LNCaP clone FGC (cell line): ENCODE data around the gene ATF5.

Source experiments
- DNase-seq: peaks from one replicate; pipeline ENCODE4 v3.0.0-alpha.2; 2011; ENCODE audit warnings: low read depth
- H3K4me3 ChIP-seq: 2 replicates; pipeline ENCODE4 v1.5.1; 2011; ENCODE audit warnings: mild to moderate bottlenecking, low read depth, low read length, control low read depth
- TF ChIP-seq, protein P1 (sequence below): IDR thresholded peaks from 2 replicates; pipeline ENCODE4 v1.5.1; 2012; ENCODE audit warnings: mild to moderate bottlenecking; ENCODE audit not compliant: control insufficient read depth, insufficient read depth; ENCODE audit errors: extremely low read depth

ATF5 gene, protein sequence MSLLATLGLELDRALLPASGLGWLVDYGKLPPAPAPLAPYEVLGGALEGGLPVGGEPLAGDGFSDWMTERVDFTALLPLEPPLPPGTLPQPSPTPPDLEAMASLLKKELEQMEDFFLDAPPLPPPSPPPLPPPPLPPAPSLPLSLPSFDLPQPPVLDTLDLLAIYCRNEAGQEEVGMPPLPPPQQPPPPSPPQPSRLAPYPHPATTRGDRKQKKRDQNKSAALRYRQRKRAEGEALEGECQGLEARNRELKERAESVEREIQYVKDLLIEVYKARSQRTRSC

DNA sequence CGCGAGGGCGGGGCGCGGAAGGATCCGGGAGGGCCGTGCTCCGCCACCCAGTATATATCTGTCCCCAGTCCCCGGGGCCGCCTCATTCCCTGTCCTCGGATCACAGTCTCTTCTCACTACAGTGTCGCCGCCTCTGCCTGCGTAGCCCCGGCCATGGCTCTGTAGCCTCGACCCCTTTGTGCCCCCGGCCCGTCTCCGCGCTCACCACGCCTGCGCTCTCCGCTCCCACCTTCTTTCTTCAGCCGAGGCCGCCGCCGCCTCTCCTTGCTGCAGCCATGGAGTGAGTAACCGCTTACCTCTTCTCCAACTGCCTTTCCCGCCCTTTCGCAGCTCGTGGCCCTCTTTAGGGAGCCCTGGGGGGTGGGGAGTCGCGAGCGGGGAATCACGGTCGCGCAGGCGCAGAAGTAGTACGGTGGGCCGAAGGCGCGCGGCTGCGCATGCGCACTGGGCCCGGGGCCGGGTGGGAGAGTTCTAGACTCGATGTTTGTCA, at the start of gene ATF5, which contains the start of gene NUP62:
Gene ATF5, plus strand, starts transcription at position 85 of the 490 bp plus-strand sequence. CDS start 1,646 bp downstream, outside the sequence.
Gene NUP62, minus strand, starts transcription at position 384 of the 490 bp plus-strand sequence. CDS start 19,697 bp downstream, outside the sequence.
- no peak for DNase-seq
- peak within 1 kb of the TSS; percentile 89 for H3K4me3 ChIP-seq
- TF ChIP-seq, protein P1, sequence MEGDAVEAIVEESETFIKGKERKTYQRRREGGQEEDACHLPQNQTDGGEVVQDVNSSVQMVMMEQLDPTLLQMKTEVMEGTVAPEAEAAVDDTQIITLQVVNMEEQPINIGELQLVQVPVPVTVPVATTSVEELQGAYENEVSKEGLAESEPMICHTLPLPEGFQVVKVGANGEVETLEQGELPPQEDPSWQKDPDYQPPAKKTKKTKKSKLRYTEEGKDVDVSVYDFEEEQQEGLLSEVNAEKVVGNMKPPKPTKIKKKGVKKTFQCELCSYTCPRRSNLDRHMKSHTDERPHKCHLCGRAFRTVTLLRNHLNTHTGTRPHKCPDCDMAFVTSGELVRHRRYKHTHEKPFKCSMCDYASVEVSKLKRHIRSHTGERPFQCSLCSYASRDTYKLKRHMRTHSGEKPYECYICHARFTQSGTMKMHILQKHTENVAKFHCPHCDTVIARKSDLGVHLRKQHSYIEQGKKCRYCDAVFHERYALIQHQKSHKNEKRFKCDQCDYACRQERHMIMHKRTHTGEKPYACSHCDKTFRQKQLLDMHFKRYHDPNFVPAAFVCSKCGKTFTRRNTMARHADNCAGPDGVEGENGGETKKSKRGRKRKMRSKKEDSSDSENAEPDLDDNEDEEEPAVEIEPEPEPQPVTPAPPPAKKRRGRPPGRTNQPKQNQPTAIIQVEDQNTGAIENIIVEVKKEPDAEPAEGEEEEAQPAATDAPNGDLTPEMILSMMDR, result no peak

DNA sequence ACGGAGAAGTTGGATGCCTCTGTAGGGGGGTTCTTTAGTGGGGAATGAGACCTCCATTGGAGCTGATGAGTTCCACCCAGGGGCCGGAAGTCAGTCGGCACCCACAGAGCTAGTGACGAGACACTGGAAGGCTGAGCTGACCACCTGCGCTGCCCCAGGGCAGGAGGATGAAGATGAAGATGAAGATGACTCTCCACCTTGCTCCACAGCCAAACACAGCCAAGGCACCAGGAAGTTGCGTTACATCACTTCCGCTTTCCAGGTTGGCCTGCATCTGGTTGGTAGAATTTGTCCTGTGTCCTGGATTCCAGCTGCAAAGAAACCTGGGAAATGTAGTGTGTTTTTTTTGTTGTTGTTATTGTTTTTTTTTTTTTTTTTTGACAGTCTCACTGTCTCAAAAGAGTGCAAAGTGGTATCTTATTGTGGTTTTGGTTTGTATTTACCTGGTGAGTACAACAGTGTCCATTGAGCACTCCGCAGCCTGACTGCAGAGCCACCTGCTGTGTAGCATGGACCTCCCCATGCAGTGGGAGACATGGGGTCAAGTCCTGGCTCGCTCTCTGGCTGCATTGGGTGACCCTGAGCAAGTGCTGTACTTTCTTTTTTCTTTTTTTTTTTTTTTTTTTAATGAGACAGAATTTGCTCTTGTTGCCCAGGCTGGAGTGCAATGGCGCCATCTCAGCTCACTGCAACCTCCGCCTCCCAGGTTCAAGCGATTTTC, 49.6 kb upstream of the ATF5 start:
- DNase-seq, result no peak
- TF ChIP-seq, protein P1, result no peak
- peak overlapping the region; percentile 85 for H3K4me3 ChIP-seq

DNA sequence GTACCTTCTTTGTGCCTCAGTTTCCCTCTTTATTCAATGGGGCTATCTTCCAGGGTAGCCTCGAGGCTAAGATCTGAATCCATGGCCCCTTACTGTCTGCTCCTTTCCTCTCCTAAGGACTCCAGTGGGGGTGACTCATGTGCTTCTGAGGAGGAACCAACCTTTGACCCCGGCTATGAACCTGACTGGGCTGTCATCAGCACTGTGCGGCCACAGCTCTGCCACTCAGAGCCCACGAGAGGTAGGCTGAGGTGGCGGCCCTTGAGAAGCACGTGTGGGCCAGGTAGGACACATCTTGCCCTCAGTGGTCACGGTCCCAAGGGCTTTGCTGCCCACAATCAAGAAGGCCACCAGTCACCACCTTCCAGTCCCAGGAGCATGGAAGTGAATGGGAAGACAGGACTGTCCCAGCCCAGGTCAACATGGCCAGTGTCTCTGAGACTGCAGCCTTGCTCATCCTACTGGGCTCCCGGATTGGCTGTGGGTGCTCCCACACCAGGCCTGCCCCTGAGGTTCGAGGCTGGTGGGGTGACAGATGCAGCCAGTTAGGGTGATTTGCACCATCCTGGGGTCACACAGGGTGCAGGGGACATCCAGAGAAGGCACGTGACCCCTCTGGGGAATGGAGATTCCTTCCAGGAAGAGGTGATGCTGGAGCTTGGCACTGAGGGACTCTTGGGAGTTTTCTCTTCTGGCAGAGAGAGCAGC, 48.7 kb upstream of the ATF5 start:
- no peak for DNase-seq
- TF ChIP-seq, protein P1, result no peak
- H3K4me3 ChIP-seq, result no peak overlapping the region

DNA sequence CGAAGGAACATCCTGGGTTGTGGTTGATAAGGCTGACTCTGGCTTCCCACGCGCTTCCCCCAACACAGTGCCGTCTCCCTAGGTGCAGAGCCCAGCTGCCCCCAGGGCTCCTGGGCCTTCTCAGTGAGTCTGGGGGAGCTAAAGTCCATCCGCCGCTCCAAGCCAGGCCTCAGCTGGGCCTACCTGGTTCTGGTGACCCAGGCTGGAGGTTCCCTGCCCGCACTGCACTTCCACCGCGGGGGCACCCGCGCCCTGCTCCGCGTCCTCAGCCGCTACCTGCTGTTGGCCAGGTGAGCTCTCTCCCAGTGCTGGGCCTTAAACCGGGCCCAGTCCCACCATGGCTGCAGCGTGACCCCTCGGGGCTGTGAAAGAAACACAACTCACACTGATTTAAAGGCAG, 47.8 kb upstream of the ATF5 start:
- H3K4me3 ChIP-seq, result no peak overlapping the region
- DNase-seq, result no peak
- TF ChIP-seq, protein P1, result no peak

DNA sequence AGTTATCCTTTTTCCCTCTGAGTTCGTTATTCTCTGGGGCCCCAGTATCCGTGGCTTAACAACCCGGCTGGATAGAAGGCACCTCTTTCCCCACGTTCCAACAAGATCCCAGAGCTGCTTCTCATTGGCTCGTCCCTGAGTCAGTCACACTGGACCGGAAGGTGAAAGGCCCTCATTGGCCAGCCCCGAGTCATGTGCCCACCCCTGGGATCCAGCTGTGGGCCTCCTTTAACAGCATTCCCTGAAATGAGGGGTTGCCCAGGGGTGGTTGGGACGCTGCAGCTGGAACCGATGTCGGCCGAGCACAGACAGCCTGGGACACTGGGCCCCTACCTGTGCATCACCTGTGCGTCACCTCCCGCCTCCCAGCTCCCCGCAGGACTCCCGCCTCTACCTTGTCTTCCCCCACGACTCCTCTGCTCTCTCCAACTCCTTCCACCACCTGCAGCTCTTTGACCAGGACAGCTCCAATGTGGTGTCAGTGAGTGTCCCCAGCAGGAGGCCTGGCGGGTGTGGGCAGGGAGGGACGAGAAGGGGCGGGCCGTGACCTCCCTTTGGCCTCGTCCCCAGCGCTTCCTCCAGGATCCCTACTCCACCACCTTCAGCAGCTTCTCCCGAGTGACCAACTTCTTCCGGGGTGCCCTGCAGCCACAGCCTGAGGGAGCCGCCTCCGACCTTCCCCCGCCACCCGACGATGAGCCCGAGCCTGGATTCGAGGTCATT, 47.2 kb upstream of the ATF5 start:
- TF ChIP-seq, protein P1, result no peak
- no peak overlapping the region for H3K4me3 ChIP-seq
- DNase-seq, result no peak

DNA sequence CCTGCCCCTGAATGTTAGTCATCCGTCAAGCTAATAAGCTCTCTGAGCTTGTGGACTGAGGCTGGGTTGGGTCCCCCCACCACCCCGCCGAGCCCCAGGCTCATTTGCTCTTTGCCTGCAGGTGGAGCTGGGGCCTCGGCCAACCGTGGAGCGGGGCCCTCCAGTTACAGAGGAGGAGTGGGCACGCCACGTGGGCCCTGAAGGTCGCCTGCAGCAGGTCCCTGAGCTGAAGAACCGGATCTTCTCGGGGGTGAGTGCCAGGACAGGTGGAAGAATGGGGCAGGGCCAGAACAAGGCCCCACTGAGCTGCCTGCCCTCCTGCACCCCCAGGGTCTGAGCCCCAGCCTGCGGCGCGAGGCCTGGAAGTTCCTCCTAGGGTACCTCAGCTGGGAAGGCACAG, 46.4 kb upstream of the ATF5 start:
- H3K4me3 ChIP-seq, result no peak overlapping the region
- DNase-seq, result no peak
- TF ChIP-seq, protein P1, result no peak
